ENCODE results near the gene EXOC1L.

GRCh38 chr4:55849724-55850123, 30.1 kb downstream of the EXOC1L start:
- TF ChIP-seq SIN3A (IDR thresholded peaks at IDR 0.05; ENCODE audit: borderline replicate concordance, low read depth, low read length) = no peak
- no peak for TF ChIP-seq ZNF318 (CRISPR knock-in tag; IDR thresholded peaks at IDR 0.05)
- TF ChIP-seq POLR2AphosphoS5 (IDR thresholded peaks at IDR 0.05; ENCODE audit: low read depth, low read length) = no peak
- TF ChIP-seq HDAC2 (CRISPR knock-in tag; IDR thresholded peaks at IDR 0.05) = no peak
- TF ChIP-seq TBL1XR1 (IDR thresholded peaks at IDR 0.05; ENCODE audit: borderline replicate concordance, low read length, partially characterized antibody) = no peak
- no peak for TF ChIP-seq POLR2AphosphoS2 (IDR thresholded peaks at IDR 0.05; ENCODE audit: low read depth, low read length)
- no peak for TF ChIP-seq FIP1L1 (IDR thresholded peaks at IDR 0.05; ENCODE audit: borderline replicate concordance, insufficient read depth, low read depth, low read length)
- no peak for TF ChIP-seq ZNF20 (CRISPR knock-in tag; IDR thresholded peaks at IDR 0.05)
- TF ChIP-seq ZNF572 (CRISPR knock-in tag; IDR thresholded peaks at IDR 0.05) = no peak
- TF ChIP-seq ZBTB7A (CRISPR knock-in tag; IDR thresholded peaks at IDR 0.05) = no peak
- TF ChIP-seq ZNF777 (CRISPR knock-in tag; IDR thresholded peaks at IDR 0.05) = no peak
- TF ChIP-seq CTCF (CRISPR knock-in tag; IDR thresholded peaks at IDR 0.05) = peak; percentile 42
- no peak for TF ChIP-seq RNF219 (CRISPR knock-in tag; IDR thresholded peaks at IDR 0.05)
- TF ChIP-seq ZUFSP (CRISPR knock-in tag; IDR thresholded peaks at IDR 0.05; ENCODE audit: borderline replicate concordance) = no peak

All from HepG2 (cell line).